ENCODE measurements around the gene UBE2R2. TPM values are rescaled to one million over a fixed set of nuclear protein-coding genes. Genes with fewer than 3 reads are reported as not detected.

The UBE2R2 gene
- total RNA-seq, 1 donor from 2014 or later, result 25.5 TPM

DNA sequence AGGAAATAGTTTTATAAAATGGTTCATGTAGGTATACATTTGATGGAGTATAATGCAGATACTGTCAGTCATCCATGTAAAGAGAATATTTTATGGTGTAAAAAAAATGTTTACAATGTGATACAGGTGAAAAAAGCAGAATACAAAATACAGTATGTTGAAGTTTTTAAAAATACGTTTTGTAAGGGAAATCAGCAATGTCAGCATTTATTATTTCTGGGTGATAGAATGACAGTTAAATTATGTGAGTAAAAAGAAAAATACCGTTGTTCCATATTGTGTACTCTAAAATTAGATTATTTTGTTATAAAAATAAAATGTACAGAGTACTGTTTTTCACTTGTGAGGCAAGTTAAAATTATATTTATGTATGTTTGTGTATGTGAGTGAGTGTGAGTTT lies 69.0 kb downstream of the UBE2R2 start:
- ATAC-seq, result no peak

DNA sequence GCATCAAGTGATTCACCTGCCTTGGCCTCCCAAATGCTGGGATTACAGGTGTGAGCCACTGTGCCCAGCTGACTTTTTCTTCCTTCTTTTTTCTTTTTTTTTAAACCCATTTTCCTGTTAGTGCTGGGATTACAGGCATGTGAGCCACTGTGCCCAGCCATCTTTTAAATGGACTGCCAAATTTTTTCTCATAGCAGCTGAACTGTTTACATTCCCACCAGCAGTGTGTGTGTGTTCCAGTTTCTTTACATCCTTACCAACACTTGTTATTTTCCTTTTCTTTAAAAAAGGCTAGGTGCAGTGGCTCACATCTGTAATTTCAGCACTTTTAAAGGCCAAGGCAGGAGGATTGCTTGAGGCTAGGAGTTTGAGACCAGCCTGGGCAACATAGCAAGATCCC lies 76.9 kb downstream of the UBE2R2 start:
- ATAC-seq, result no peak

DNA sequence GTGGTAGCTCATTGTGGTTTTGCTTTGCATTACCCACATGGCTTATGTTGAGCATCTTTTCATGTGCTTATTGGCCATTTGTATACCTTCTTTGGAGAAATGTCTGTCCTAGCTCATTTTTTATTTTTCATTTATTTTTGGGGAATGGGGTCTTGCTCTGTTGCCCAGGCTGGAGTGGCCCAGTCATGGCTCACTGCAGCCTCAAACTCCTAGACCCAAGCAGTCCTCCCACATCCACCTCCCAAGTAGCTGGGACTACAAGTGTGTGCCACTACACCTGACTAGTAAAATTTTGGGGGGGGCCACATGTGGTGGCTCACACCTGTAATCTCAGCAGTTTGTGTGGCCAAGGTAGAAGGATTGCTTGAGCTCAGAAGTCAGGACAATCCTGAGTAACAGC lies 77.4 kb downstream of the UBE2R2 start:
- ATAC-seq, result no peak

- ATAC-seq, result no peak
Measured at GRCh38 chr9:33903157-33903780, 86.3 kb downstream of the UBE2R2 start.

GRCh38 chr9:33905137-33905536 lies 88.2 kb downstream of the UBE2R2 start:
- no peak for ATAC-seq

- no peak for ATAC-seq
Measured at GRCh38 chr9:33906769-33907168, 89.8 kb downstream of the UBE2R2 start.

DNA sequence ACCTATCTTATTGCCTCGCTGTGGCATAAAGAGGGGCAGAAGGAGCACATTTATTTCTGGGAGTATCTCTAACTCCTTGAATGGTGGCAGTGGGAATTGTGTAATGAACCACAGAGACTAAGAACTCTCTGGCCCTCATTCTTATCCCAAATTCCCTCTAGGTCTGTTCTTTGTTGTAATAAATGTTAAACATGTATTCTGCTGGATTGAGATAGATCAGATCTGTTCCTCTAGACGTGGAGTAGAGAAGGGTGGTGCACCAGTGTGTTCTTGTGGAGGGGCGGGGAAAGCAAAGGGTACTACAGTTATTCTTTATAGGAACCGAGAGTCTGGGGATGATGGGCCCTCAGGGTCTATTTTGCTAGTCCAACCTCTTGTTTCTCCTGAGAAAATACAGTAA lies 90.4 kb downstream of the UBE2R2 start:
- no peak for ATAC-seq

DNA sequence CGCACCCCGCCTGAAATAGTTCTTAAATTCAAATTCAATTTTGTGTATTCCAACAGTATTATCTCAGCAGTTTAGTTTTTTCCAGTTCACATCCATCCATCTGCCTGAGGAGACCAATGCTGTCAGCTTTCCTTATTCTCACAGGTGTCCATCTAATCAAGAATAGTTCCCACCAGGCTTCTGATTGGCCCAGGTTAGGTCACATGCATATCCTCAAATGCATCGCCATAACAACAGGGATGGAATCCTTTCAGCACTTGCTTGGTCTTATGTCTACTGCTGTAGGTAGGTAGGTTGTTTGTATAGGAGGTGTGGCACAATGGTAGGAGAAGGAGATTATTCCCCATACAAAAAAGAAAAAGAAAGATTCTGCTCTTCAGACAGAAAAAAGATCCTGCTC lies 91.2 kb downstream of the UBE2R2 start:
- peak; percentile 27 for ATAC-seq

DNA sequence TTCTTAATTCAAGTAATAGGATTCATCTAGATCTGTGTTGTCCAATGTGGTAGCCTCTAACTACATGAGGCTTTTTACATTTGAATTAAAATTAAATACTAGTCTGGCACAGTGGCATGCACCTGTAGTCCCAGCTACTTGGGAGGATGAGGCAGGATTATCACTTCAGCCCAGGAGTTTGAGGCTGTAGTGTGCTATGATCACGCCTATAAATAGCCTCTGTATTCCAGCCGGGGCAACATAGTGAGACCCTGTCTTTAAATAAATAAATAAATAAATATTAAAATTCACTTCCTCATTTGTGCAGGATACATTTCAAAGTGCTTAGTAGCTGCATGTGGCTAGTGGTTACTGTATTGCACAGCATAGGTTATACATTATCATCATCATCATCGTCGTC lies 91.8 kb downstream of the UBE2R2 start:
- ATAC-seq, result no peak

GRCh38 chr9:33913541-33913940 lies 96.6 kb downstream of the UBE2R2 start:
- ATAC-seq, result no peak

DNA sequence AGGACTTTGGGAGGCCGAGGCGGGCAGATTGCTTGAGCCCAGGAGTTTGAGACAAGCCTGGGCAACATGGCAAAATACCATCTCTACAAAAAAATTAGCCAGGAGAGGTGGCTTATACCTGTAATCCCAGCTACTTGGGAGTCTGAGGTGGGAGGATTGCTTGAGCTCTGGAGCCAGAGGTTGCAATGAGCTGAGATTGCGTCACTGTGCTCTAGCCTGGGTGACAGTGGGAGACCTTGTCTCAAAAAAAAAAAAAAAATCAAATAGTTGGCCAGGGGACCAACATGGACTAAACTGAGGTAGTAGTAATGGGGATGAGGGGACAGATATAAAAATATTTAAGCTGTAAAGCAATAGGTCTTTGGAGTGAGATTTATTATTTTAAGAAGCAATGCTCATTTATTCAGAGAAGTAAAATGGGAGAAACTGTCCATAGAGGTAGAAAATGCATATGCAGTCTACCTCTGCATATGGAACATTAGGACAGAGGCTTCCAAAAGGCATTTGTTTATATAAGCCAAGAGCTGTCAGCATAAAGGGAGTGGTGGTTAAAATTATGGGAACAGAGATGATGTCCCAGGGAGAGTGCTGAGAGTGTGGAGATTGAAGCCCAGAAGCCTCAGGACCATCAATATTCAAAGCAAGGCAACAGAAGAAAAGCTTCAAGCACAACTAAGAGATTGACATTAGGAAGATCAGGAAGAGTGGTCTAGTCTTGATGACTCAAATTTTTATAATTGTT lies 98.1 kb downstream of the UBE2R2 start:
- ATAC-seq, result no peak

DNA sequence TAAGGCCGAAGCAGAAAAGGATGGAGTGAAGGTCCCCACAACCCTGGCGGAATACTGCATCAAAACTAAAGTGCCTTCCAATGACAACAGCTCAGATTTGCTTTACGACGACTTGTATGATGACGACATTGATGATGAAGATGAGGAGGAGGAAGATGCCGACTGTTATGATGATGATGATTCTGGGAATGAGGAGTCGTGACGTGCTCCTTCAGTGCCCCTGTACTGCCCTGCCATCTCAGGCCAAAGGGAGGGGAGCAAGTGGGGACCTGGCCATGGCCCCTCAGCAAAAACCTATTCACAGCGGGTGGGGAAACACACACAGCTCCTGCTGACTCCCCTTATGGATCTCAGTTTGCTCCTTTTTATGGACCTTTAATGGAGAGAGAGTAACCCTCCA lies 100.1 kb downstream of the UBE2R2 start:
- no peak for ATAC-seq

- no peak for ATAC-seq
Measured at GRCh38 chr9:33919276-33919897, 102.4 kb downstream of the UBE2R2 start.

GRCh38 chr9:33921967-33922895 lies 105.3 kb downstream of the UBE2R2 start:
- ATAC-seq, result no peak

- no peak for ATAC-seq
Measured at GRCh38 chr9:33923079-33923478, 106.1 kb downstream of the UBE2R2 start.

DNA sequence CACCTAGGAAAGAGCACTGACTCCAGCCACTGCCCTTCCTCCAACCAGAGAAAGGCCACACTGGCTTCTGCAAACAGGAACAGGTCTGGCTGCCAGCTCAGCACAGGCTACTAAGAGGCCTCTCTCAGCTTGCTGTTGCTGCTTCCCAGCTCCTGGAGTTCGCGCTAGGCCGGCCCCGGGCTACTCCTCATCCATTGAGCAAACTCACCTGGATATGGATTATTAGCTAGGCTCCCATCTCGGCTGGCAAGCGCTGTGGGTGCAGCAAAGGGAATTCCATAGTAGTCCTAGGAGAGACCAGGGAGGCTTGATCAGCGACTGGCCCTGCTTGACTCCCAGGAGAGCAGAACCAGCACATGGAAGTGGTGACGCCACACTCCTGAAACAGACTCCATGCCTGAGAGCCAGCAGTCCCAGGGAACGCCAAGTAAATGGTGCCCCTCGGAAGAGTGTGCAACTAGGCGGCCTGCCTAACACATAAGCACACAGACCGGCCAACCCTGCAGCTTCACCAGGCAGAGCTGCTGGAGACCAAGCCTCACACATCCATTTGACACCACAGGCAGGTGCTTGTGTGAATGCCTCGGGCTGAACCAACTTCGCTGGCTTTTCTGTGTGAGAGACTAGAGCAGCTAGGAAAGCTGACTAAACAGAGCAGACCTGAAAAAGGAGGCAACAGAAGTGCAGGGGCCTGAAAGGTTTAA lies 107.2 kb downstream of the UBE2R2 start:
- ATAC-seq, result no peak

DNA sequence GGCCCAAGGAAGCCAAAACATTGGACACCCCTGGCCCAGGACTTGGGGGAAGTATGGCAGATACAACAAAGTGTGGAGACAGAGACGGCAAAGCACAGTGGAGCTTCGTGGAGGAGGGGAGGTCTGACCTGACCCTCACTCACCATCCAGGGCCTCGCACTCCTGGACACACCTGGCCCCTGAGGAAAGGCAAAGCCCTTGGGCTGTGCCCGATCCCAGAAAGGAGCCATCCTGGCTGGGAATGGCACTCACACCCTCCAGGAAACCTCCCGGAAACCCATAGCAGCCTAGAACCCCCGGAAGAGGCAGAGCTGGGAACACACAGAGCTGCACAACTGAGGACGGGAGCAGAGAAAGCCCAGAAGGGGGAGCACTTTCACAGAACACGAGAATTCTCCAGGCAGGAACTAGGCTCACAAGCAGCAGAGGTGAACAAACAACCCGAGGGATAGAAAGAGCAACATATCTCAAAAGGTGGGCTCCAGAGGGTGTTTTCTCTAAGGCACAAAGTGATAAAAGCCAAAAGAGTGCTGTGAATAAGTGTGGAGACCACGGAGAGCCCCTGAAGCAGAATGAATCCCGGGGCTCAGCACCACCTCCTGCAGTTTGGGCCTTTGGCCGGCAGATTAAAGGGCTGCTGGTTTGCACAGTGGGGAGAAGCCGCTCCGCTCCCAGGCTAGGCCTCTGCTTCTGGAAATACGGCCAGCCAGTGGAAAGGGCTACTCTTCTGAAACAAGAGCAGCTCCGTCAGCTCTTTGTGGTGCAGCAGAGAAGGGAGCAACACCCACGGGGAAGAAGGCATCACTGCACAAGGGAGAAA lies 108.2 kb downstream of the UBE2R2 start:
- peak; percentile 36 for ATAC-seq

DNA sequence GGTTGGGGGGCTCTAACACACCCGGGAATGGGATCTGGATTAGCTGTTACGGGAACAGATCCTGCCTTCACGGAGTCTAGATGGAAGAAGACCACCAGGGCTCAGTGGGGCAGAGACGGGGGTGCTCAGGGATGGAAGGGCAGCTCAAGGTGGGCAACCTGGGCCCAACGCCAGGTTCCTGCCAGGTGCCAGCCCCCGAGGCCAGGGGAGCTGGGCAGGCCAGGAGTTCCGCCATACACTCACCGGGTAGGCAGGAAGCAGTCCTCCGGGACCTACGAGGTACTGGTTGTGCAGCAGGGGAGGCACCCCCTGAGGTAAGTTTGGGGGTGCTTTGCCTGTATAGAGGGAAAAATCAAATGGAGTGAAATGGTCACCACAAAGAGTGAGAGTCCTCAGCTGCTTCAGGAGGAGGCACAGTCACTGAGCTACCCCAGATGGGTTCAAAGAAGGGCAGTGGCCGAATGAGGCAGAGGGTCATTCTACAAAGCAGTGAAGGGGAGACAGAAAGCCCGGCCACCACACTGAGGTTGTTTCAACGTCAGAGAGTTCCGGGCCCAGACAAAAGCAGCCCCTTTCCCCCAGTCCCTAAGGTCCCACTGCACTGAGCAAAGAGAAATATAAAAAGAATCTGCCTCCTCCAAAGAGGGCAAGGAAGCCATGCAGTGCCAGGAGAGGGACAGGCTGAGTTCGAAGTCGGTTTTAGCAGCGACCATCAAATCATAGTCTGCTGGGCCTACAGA lies 110.0 kb downstream of the UBE2R2 start:
- ATAC-seq, result no peak

GRCh38 chr9:33927694-33928093 lies 110.7 kb downstream of the UBE2R2 start:
- ATAC-seq, result no peak

DNA sequence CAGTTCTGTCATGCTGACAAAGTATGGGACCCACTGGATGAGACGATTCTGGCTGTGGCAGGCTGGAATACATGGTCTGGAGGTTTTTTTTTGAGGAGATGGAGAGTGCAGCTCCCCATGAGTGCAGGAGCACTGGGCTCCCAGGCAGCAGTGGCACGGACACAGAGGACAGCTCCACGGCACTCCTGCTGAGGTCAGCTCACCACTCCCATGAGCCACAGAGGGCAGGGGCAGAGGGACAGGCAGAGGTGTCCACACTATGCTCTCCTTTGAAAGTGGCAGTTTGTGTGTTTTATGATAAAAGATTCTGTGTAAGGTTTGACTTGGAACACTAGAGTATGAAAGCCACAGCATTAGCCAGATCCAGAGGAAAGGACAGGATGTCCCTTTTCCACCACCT lies 114.4 kb downstream of the UBE2R2 start:
- ATAC-seq, result no peak
